ENCODE data around the gene GIMAP6. TPM values are rescaled to one million over a fixed set of nuclear protein-coding genes. Genes with fewer than 3 reads are reported as not detected.
"Not testable (repeated sequence)": the region's sequence is repeated elsewhere in the genome, so short reads cannot be mapped to it uniquely, and the experiment has no call there.

Gene GIMAP6
- total RNA-seq, 2 donors from 2014 or later = 10.8 to 15.7 TPM

GRCh38 chr7:150613880-150614279 is 18.3 kb downstream of the GIMAP6 start:
- Histone ChIP-seq H3K4me3 (no peak overlapping the region), H3K27me3 (replicated peaks; ENCODE audit: insufficient read depth) (no peaks in the 10 kb centered on the region), H3K27ac (no peak overlapping the region), H3K4me1 (replicated peaks) (no peaks in the 10 kb centered on the region), H3K9me3 (no peaks in the 10 kb centered on the region), H3K36me3 (no peaks in the 10 kb centered on the region)
- intact Hi-C loops (cut with DNase I) = no loop called here
- no peak for DNase-seq (ENCODE audit: low spot score)
- WGBS = 76% methylated on average over 1 of the region's 1 CpG
- TF ChIP-seq POLR2AphosphoS5 (IDR thresholded peaks at IDR 0.05) = no peak
- no peak for TF ChIP-seq POLR2A (IDR thresholded peaks at IDR 0.05)
- TF ChIP-seq CTCF (IDR thresholded peaks at IDR 0.05) = no peak

- no peaks in the 10 kb centered on the region for H3K27me3 ChIP-seq (replicated peaks; ENCODE audit: insufficient read depth)
- H3K36me3 ChIP-seq = no peaks in the 10 kb centered on the region
- intact Hi-C loops (cut with DNase I) = no loop called here
- H3K9me3 ChIP-seq = no peaks in the 10 kb centered on the region
- 92% methylated on average over 3 of the region's 3 CpGs for WGBS
- H3K27ac ChIP-seq = no peak overlapping the region
- TF ChIP-seq POLR2AphosphoS5 (IDR thresholded peaks at IDR 0.05) (no peak), POLR2A (IDR thresholded peaks at IDR 0.05) (no peak), CTCF (IDR thresholded peaks at IDR 0.05) (no peak)
- DNase-seq (ENCODE audit: low spot score) = no peak
- H3K4me1 ChIP-seq (replicated peaks) = no peaks in the 10 kb centered on the region
- H3K4me3 ChIP-seq = no peak overlapping the region
These were observed 19.3 kb downstream of the GIMAP6 start for GRCh38 chr7:150612925-150613324.

- WGBS = 60% methylated on average over 1 of the region's 1 CpG
- no peaks in the 10 kb centered on the region for H3K4me1 ChIP-seq (replicated peaks)
- no peak for DNase-seq (ENCODE audit: low spot score)
These were observed 22.0 kb downstream of the GIMAP6 start for GRCh38 chr7:150610233-150610632.

GRCh38 chr7:150603600-150603999 is 28.6 kb downstream of the GIMAP6 start:
- DNase-seq (ENCODE audit: low spot score); H3K27me3 ChIP-seq (replicated peaks; ENCODE audit: insufficient read depth); H3K4me1 ChIP-seq (replicated peaks); H3K27ac ChIP-seq; H3K9me3 ChIP-seq; intact Hi-C loops (cut with DNase I); H3K4me3 ChIP-seq; H3K36me3 ChIP-seq: not testable (repeated sequence)
- 63% methylated on average over 2 of the region's 2 CpGs for WGBS

More at GRCh38 chr7:150610233-150610632, 22.0 kb downstream of the GIMAP6 start:
- TF ChIP-seq CTCF (IDR thresholded peaks at IDR 0.05) (no peak), POLR2A (IDR thresholded peaks at IDR 0.05) (no peak), POLR2AphosphoS5 (IDR thresholded peaks at IDR 0.05) (no peak)
- Histone ChIP-seq H3K4me3 (no peak overlapping the region), H3K9me3 (no peaks in the 10 kb centered on the region), H3K36me3 (no peaks in the 10 kb centered on the region), H3K27me3 (replicated peaks; ENCODE audit: insufficient read depth) (no peaks in the 10 kb centered on the region), H3K27ac (no peak overlapping the region)
- intact Hi-C loops (cut with DNase I) = no loop called here

- intact Hi-C loops (cut with DNase I) = no loop called here
- no peaks in the 10 kb centered on the region for H3K36me3 ChIP-seq
- no peak for TF ChIP-seq POLR2A (IDR thresholded peaks at IDR 0.05)
- TF ChIP-seq POLR2AphosphoS5 (IDR thresholded peaks at IDR 0.05) = no peak
- TF ChIP-seq CTCF (IDR thresholded peaks at IDR 0.05) = no peak
- H3K4me1 ChIP-seq (replicated peaks) = no peaks in the 10 kb centered on the region
- DNase-seq (ENCODE audit: low spot score) = no peak
- 83% methylated on average over 2 of the region's 2 CpGs for WGBS
- H3K4me3 ChIP-seq = no peak overlapping the region
- no peak overlapping the region for H3K27ac ChIP-seq
- no peaks in the 10 kb centered on the region for H3K9me3 ChIP-seq
- H3K27me3 ChIP-seq (replicated peaks; ENCODE audit: insufficient read depth) = no peaks in the 10 kb centered on the region
These were observed 36.8 kb downstream of the GIMAP6 start for GRCh38 chr7:150595361-150595760.

Data from prostate gland (tissue), 2 donors.